GM21360 (cell line): Measurements from ENCODE around the gene RXRB.

ENCODE experiments used
- ATAC-seq: cut with Tn5 transposase; IDR thresholded peaks from one replicate; pipeline ENCODE4 v1.9.1; 2021; ENCODE audit warnings: mild to moderate bottlenecking, moderate library complexity; ENCODE audit not compliant: unreplicated experiment

The RXRB gene

DNA sequence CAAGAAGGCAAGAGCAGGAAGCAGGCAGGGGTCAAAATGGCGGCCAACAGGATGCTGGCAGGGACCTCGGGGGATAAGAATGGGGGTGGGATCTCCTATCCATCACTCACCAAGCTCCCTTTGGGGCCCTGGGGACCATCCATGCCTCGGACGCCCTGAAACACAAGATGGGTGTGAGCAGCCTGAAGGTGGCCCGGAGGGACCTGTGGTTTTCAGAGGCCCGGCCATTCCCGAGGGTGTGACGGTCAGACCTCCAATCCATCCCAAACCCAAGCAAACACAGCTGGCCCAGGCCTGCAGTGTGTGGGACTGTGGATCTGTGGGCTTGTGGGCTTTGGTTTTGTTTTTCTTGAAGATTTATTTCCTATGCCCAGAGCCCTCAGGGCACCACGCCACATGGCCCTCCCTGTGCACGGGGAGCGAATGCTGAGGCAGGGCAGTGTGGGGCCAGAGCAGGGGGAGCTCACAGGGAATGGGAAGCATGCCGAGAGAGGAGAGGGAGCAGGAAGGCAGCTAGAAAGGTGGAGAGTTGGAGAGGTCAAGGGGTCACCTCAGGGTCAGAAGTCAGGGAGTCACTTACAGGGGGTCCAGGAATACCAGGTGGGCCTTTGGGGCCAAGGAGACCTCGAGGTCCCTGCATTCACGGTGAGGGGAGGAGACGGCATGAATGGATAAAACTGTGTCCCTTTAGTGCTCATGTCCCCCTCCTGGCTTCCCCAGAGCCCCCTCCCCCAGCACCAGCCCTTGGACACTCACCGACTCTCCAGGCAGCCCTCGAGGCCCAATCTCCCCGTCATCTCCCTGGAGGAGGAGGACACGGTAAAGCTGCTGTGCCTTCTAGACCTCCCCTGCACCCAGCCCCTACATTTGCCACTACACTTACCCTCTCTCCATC, 22.7 kb downstream of the RXRB start:
- no peak for ATAC-seq

DNA sequence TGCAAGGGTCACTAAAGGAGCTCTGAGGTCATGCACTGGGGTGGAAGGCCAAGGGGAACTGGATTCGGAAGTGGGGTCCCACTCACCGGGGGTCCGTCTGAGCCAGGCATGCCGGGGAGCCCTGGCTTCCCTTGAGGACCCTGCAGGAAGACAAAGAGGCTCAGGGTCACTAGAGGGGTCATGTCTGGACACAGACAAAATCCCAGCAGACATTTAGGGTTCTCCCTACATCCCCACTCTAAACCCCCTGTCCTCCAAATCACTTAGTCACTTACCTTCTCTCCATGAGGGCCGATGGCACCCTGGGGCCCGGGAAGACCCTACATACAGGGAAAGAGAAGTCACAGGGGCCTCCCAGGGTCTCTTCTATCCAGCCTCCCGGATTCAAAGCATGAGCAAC, 23.6 kb downstream of the RXRB start:
- no peak for ATAC-seq

DNA sequence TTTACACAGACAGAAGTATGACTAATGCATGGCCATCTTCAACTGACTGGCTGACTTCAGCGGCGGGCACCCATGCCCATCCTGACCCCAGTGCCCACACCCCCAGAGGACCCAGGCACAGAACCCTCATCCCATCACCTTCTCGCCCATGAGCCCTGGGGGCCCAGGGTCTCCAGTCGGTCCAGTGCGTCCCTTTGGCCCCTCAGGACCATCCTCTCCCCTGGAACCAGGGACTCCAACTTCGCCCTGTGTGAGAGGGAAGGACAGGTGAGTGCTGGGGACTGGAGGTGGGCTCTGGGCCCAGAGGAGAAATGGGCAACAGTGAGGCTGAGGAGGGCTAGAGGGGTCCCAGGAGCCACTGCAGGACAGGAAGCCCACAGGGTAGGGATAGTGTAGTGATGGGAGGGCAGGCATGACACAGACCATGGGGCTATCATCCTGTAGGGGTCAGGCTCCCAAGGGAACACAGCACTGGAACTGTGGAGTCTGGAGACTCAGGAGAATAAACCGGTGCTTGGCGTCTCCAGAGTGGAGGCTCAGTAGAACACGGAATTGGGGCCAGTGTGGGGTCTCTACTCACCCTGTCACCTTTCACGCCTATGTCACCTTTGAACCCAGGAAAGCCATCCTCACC, 24.9 kb downstream of the RXRB start:
- no peak for ATAC-seq

DNA sequence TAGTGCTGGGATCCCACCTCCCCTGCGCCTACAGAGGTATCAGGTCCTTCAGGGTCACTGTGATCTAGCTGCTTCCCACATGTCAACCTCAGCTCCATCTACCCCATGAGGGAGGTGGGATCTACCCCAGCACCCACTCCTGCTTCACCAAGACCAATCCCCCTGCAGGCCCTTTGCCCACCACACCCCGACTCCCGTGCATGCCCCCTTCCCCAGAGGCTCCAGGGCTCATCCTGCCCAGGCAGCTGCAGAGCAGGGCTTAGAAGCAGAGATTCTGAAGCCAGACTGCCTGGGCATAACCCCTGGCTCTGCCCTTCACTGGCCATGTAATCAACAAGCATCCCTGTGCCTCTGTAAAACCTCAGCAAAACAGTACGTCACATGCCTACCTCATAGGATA, 25.7 kb downstream of the RXRB start:
- ATAC-seq = no peak

DNA sequence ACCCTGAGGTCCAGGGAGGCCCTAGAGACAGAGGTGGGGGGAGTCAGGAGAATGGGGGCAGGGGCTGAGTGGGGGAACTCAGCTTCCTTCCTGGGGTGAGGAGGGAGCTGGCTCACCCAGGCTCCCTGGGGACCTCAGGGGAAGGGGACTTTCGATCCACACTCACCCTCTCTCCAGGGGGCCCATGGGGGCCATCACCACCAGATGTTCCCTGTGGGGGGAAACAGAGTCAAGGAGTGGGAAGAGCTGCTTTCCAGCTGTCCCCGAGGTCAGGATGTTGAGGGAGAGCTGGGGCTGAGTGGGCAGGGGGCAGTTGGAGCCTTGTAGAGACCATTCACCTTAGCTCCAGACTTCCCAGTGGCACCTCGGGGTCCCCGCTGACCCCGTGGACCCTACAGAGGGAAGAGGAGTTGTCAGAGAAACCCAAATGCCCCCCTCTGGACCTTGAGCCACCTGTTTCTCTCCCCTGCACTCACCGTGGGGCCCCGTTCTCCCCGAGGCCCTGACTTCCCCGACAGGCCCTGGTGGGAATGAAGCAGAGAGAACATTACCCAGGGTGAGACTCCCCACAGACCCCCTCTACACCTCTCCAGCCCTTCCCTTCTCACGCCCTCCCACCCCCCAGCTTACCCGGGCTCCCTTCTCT, 26.8 kb downstream of the RXRB start:
- ATAC-seq = no peak

DNA sequence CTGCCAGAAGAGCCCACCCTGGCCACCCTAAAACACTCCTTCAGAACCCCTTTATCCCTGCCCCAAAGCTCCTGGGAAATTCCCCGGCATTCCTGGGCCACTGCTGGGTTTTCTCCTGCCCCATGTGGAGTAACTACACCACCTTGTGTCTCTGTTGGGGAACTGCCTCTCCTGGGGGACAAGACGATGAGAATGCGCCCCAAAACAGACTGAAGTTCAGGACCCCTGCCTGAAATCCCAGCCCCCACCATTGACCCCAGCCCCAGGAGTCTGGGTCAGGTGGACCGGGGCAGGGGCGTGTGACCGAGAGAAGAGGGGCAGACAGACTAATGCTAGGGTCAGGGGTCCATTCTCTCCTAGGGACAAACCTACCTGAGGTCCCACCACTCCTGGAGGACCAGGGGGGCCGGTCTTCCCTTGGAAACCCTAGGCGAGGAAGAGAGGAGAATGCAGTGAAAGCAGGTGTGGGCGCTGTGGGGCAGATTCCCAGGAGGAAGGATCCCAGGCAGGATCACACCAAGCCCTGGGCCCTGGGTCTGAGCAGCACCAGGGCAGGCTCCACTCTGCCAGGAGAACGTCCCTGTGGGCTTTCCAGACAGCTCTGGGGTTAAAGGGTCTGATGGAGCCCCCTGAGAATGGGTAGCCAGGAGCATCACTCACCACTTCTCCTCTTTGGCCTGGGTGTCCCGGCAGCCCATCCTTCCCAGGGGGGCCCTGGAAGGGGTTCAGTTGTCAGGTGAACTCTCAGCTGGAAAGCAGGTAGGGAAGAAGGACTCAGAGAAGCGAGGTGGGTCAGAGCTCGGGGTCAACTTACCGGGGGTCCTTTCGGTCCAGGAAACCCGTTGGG, 27.6 kb downstream of the RXRB start:
- ATAC-seq = no peak

DNA sequence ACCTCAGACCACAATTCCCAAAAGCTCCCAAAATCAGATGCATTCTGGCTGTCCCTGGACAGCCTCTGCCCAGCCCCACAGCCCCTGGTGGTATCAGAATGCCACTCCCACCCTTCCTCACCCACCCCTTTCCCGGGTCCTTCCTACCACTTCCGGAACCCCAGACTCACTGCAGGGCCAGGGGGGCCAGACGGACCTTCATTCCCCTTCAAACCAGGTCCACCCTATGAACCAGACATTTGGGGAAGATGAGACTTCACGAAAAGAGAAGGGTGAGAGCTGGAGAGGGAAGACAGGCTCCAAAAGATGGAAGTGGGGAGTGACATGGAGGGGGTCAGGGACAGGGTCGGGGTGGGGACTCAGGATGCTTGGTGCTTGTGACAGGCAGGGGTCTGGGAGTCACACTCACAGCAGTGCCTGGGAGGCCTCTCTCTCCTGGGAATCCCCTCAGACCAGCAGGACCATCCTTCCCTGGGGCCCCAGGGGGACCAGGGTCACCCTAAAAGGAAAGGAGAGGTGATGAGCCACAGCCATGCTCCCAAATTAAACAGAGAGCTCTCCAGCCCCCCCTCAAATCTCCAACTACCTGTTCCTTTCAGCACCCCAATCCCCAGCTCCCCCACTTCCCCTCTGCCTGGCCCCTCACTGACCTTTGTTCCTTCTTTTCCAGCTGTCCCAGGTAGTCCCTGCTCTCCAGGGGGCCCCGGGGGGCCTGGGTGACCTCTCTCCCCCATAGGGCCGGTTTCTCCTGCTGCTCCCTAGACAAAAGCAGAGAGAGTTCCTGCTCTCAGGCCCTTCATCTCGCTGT, 28.4 kb downstream of the RXRB start:
- no peak for ATAC-seq

DNA sequence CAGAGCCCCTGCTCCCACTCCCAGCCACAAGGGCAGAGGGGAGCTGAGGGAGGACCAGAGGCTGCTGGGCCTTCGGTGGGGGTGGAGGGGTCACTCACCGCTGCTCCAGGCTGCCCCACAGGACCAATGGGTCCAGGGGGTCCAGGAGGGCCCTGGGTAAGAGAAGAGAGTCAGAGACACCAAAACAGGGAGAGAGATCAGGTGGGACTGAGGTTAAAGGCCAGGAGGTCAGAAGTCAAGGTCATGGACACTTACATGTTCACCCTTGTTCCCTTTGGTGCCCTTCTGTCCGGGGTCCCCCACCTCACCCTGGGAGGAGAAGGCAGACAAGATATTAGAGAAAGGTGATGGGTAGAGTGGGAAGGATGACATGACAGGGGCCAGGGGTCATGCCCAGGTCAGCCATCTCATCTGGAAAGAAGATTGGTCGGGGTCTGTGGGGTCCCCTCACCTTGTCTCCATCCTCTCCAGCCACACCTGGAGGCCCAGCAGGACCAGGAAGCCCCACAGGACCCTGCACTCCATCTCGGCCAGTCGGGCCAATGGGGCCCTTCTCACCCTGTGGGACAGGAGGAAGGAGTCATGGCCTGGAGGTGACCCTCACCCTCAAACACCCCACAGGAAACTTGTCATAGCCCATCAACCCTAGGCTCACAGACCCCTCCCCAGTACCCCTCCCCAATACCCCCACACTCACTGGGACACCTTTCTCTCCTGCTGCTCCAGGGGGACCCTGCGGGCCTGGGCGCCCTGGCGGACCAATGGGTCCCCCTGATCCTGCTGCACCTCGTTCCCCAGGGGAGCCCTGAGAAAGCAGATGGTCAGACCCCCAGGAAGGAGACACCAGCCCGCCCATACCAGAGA, 29.2 kb downstream of the RXRB start:
- ATAC-seq = no peak

DNA sequence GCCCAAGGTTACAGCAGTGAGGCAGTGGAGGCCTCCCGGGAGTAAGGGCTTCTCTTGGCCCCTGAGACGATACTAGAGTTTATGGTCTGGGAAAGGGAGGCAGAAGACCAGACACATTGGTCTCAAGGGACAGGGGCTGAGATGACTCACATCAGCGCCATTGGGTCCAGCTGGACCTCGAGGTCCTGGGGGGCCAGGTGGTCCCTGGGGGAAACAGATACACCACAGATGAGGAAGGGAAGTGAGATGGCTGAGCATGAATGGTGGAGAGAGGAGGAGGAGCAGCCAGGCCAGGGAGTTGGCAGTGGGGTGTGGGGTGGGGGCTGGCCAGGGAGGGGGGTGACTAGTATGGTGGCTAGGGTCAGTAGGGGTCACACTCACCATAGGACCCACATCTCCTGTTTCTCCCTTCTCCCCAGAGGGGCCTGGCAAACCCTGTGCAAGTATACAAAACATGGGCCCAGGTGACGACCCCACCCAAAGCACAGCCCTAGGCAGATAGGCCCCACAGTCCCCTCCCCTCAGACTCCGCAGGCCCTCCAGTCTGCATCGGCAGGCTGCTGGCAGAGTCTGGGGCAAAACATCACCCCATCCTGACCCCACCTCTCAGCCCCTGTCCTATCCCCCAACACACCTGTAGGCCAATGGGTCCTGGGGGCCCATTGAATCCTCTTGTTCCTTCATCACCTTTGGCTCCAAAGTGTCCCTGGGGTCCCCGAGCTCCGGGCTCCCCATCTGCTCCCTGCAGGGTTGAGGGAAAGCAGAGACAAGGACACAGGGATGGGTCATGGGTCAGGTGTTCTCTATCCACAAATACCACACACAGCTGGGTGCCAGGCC, 30.1 kb downstream of the RXRB start:
- no peak for ATAC-seq

DNA sequence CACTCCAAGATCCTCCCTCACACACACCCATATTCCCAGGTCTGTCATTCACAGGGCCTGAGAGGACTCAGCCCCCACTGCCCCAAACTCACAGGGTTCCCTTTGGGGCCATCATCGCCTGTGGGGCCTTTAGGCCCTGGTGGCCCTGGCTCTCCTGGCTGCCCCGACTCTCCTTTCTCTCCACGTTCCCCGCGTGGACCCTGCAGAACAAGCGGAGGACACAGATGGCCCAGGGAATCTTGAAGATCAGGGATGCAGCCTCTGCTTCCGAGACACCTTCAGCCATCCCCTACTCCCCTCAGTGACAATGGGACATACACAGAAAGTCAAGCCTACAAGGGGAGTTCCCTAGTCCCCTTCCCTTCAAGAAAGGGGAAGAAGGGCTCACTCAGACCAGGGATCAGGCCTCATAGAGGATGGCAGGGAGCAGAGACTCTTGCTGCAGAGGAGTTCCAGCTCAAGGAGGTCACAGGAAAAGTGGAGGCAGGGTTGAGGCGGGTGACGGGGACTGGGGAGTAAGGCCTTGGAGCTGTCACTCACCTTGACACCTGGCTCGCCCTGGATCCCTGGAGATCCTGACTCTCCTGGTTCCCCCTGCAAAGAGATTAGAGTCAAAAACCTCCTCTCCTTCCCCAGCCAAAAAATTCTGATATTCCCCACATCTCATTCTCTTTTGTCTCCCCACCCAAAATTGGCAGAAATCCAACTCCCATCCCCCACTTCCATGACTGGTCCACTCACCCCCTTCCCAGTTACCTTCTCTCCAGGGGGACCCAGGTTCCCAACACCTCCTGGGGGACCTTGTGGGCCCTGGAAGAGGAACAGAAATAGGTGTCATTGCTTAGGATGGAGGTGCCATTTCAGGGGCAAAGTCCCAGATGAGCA, 30.9 kb downstream of the RXRB start:
- ATAC-seq = no peak

DNA sequence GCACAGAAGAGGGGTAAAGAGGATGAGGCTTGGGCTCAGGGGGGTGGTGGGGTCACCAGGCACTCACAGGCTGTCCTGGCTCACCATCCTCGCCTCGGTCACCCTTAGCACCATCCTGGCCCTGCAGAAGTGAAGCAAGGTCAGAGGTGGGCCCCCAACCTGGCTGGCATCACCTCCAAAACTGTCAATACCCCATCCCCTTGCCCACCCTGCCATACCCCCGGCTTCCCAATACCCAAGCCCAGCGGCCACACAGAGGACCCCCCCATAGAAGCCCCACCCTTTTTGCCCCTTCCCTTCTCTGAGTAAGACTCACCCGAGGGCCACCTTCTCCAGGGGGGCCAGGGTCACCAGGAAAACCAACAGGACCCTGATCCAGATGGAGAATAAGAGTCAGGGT, 31.8 kb downstream of the RXRB start:
- no peak for ATAC-seq

DNA sequence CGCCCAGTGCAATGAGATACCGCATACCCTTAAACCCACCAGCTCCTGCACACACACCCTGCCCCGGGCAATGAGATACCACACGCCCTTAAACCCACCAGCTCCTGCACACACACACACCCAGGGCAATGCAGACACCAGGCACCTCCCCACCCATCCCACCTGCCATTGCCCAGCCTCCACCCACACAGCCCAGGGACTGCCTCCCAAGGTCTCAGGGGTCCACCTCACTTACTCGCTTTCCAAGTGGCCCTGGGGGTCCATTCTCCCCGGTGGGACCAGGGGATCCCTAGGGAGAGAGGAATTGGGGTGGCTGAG, 32.2 kb downstream of the RXRB start:
- ATAC-seq = no peak

DNA sequence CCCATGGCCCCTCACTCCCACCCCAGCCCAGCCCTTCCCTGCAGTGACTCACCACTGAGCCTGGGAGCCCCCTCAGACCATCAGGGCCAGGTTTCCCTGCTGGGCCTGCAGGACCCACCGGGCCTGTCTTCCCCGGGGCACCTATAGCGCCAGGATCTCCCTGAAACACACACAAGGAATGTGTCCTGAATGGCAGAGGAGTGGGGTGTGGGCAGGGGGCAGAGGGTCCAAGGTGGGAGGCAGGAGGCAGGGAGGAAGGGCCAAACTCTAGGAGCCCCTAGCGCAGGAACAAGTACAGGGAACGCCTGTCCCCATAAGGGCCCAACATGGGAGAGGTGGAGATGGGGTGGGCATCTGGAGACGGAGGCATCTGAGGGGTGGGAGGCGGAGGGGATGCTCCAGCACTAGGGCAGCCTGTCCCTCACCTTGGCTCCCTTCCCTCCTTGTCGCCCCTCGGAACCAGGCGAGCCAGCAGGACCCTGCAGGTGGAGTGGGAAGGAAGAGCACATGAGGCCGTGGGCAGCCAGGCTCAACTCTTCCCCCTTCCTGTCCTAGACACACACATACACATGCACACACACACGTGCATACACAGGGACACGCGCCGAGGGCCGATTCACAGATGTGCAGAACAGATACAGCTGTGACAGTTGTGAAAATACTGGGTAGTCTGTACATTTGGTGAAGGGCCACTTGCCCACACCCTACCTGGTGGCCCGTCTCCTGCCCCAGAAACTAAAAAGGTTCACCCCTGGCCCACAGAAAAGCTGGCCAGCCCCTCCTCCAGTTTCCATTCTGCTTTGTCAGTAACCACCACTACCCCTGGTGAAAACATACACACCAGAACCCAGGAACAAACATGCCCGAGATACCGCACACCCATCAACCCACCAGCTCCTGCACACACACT, 32.8 kb downstream of the RXRB start:
- no peak for ATAC-seq

DNA sequence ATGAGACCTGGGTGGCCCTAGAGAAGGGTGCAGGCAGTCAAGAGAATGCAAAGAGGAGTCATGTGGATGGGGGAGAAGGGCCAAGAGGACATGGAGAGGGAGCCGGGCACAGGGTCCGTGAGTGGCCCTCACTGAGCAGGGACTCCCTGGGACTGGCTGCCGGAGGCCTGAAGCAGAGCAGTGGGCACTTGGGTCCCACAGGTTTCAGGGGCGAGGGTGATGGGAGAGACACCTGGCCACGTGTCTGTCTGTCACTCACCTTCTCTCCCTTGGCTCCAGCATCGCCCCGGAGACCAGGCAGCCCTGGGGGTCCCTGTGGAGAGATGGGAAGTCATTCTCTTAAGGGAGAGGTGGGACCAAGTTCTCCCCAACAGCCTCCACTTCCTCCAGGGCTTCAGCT, 33.7 kb downstream of the RXRB start:
- no peak for ATAC-seq

DNA sequence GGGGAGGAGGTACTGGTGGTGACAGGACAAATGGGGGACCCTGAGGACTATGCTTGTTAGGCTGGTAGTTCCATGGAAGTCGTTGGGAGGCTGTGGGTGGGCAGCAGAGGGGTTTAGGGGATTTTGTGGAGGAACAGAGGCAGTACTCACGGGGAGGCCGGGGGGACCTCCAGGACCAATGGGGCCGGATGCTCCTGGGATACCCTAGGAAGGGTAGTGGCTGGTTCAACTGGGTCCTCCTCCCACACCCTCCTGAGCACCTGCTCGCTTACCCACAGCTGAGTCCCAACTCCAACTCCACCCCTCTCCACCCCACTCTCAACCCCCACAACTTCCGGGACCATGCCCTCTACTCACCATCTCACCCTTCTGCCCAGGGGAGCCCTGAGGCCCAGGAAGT, 34.1 kb downstream of the RXRB start:
- ATAC-seq = no peak

DNA sequence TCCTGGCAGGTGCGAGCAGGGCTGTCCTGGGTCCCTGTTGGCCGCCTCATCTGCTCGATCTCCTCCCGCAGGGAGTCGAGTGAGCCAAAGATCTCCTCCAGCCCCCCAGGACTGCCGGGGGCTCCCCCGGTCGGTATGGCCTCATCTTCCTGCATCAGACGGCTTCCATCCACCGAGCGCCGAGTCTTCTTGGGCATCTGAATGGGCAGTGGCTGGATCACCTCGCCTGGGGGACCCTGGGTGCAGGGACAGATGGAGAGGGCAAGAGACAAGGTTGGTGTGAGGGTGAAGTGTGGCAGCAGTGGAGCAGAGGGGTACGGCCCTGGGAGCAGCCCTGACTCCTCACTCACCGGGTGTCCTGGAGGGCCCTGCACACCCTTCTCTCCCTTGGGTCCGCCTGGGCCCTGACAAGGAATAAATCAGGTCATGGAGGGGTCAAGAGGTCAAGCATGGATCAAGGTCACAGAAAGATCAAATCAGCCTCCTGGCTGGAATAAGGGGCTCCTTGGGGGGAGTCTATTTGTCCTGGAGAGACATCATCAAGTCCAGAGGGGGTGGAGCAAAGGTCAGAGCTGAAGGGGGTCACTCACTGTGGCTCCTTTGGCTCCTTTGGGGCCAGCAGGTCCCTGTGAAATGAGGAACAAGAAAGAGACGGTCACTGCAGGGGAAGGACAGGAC, 34.7 kb downstream of the RXRB start:
- ATAC-seq = no peak
